Transverse colon (tissue), 4 donors: ENCODE measurements around the gene C5orf46. TPM values are rescaled to one million over a fixed set of nuclear protein-coding genes. Genes with fewer than 3 reads are reported as not detected.

Experiments used
- DNase-seq: peaks from one replicate; pipeline ENCODE4 v3.0.0-alpha.2; 2019
- H3K27ac ChIP-seq, 4 donors: fragments of 200-600 bp; sonication (generic); 2 replicates each; pipeline ENCODE4 v1.5.1; 2016 to 2018; ENCODE audit warnings: inconsistent platforms in 4 of 4
- H3K27me3 ChIP-seq: fragments of 200-600 bp; sonication (generic); 2 replicates; pipeline ENCODE4 v1.5.1; 2017; ENCODE audit warnings: inconsistent platforms
- H3K36me3 ChIP-seq, 4 donors: fragments of 200-600 bp; sonication (generic); 2 replicates each; pipeline ENCODE4 v1.5.1; 2017 to 2019; ENCODE audit warnings: inconsistent platforms in 4 of 4
- H3K4me1 ChIP-seq, 4 donors: fragments of 200-600 bp; sonication (generic); 2 replicates each; pipeline ENCODE4 v1.5.1; 2017 to 2020; ENCODE audit warnings: inconsistent platforms in 4 of 4
- H3K4me3 ChIP-seq, 4 donors: fragments of 200-600 bp; sonication (generic); 1 replicate in 1 of 4; 2 replicates in 3 of 4; pipeline versions ENCODE4 v1.5.1 to v1.6.1; 2017 to 2019; ENCODE audit warnings: inconsistent platforms in 4 of 4
- H3K9me3 ChIP-seq, 2 donors: fragments of 200-600 bp; sonication (generic); 2 replicates each; pipeline ENCODE4 v1.5.1; 2017 to 2019; ENCODE audit warnings: inconsistent platforms in 2 of 2
- EP300 ChIP-seq: sonication (generic); formaldehyde crosslinking; IDR thresholded peaks from one replicate; pipeline ENCODE4 v1.6.1; 2017; ENCODE audit warnings: antibody characterized with exemption, low read depth
- POLR2A ChIP-seq: fragments of 450-650 bp; IDR thresholded peaks from one replicate; pipeline ENCODE4 v1.6.1; 2016; ENCODE audit warnings: antibody characterized with exemption, mild to moderate bottlenecking, moderate library complexity
- POLR2AphosphoS5 ChIP-seq, 3 donors: sonication (generic); formaldehyde crosslinking; IDR thresholded peaks; one replicate each; pipeline ENCODE4 v1.6.1; 2016; ENCODE audit warnings: antibody characterized with exemption in 3 of 3
- WGBS, 2 donors: methylation state at CpG; one replicate each; pipeline ENCODE4 v1.1.5; 2018; ENCODE audit warnings: low coverage in 1 of 2; 5-methylcytosine and 5-hydroxymethylcytosine counted together
- in situ Hi-C, 4 donors: fragments of 200-750 bp; cut with MboI; loops; one replicate each; pipeline versions ENCODE4 v1.15.0 to v1.15.1; 2017; ENCODE audit warnings: low sequenced_read_pairs in 3 of 4, low pct_ligation_motif_present in 1 of 4, low pct_unique_long_range_greater_than_20kb in 1 of 4
- intact Hi-C: fragments of 100-400 bp; cut with DNase I; formaldehyde crosslinking; loops from one replicate; pipeline ENCODE4 v1.15.1; 2023; ENCODE audit warnings: low total_unique reads
- total RNA-seq, 4 donors: library from RNA; depleted of rRNA; stranded (reverse); fragments of >200 nt; gene quantifications; one replicate each; pipeline ENCODE4 v1.1.0, GENCODE V29; 2016
- TF ChIP-seq, protein P1 (sequence below), 5 experiments: fragments of 200-600 bp in 3 of 5; fragments of 450-650 bp in 2 of 5; sonication (generic) in 3 of 5; IDR thresholded peaks; 1 replicate in 2 of 5; 2 replicates in 3 of 5; pipeline ENCODE4 v1.5.1; 2016 to 2017; ENCODE audit warnings: antibody characterized with exemption in 5 of 5, inconsistent platforms in 3 of 5, mild to moderate bottlenecking in 2 of 5, moderate library complexity in 1 of 5

The C5orf46 gene
- total RNA-seq, 4 donors from 2014 or later = not detected

DNA sequence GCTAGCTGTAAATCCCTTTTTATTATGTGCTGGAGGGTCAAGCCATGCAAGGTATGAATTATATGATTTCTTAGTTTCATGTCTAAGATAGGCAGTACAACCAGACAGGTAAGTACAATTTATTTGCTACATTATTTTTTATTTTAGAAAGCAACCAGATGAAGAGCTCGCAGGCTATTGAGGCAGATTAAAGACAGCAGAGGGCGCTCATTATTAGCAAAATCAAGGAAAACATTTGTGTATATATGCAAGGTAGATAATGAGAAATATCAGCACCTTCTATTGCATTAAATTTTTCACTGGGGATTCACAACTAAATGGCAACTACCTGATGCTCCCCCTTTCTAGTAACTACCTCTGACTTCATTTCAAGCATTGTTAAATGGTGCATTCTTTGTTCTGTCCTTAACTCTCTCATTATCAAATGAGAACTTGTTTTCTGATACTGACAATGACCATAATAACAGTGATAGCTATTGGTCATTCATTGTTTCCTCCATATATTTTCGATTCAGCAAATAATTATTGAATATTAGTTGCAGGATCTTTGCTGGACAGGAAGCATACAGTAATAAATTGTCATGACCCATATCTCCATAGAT lies 19.2 kb downstream of the C5orf46 start:
- intact Hi-C loops = no loop called here

DNA sequence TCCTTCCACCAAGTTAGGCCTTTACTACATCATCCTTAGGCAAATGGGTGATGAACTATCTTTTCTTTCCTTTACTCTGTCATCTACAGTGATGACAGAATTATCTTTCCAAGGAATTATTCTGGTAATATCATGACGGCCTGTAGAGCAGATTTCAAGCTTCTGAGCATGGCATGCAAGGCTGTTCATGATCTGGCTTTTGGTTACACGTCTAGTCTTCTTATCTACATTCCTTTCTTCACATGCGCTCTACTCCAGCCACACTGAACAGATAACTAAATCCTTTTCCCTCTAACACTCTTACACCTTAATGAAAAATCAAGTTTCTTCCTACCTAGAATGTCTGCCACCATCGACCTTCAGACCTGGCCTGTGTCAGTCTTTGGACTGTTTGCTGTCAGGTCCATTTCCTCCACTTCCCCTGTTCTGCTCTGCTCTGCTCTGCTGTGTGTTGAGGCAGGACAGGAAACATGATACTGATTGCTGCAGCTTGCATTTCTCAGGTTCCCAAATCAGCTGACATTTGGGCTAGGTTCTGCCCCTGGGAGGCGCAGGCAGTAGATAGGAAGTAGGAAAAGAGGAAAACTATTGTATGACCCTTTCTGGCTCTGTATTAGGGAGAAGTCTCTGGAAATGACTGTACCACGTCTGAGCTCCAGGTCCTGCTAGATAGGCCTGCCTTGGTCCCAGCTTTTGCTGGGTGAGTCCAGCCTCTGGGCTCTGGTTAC lies 23.6 kb downstream of the C5orf46 start:
- TF ChIP-seq, protein P1, sequence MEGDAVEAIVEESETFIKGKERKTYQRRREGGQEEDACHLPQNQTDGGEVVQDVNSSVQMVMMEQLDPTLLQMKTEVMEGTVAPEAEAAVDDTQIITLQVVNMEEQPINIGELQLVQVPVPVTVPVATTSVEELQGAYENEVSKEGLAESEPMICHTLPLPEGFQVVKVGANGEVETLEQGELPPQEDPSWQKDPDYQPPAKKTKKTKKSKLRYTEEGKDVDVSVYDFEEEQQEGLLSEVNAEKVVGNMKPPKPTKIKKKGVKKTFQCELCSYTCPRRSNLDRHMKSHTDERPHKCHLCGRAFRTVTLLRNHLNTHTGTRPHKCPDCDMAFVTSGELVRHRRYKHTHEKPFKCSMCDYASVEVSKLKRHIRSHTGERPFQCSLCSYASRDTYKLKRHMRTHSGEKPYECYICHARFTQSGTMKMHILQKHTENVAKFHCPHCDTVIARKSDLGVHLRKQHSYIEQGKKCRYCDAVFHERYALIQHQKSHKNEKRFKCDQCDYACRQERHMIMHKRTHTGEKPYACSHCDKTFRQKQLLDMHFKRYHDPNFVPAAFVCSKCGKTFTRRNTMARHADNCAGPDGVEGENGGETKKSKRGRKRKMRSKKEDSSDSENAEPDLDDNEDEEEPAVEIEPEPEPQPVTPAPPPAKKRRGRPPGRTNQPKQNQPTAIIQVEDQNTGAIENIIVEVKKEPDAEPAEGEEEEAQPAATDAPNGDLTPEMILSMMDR (IDR thresholded peaks at IDR 0.05) = no peak
- TF ChIP-seq POLR2AphosphoS5 (IDR thresholded peaks at IDR 0.05) (no peak), POLR2A (no peak), EP300 (no peak)
- intact Hi-C loops (no loop called here), in situ Hi-C loops (loop anchor here in 1 of 4 donors (10.0 kb wide), 1 partner anchor 52 kb away; no protein-coding TSS in a partner anchor)
- Histone ChIP-seq H3K4me3 (no peak overlapping the region), H3K4me1 (no peaks in the 10 kb centered on the region), H3K36me3 (no peaks in the 10 kb centered on the region), H3K9me3 (no peaks in the 10 kb centered on the region), H3K27ac (no peak overlapping the region), H3K27me3 (no peaks in the 10 kb centered on the region)
- WGBS, 2 donors = 75 to 76% methylated on average over 5 to 6 of the region's 6 CpGs
- DNase-seq = no peak

More for the DNA sequence above, 19.2 kb downstream of the C5orf46 start:
- H3K27ac ChIP-seq = no peak overlapping the region
- no peak overlapping the region for H3K4me3 ChIP-seq
- in situ Hi-C loops = loop anchor here in 1 of 4 donors (10.0 kb wide), 1 partner anchor 48 kb away; no protein-coding TSS in a partner anchor
- peaks cover 0 to under 1% (median 0%) of the 10 kb centered on the region in 4 donors for H3K4me1 ChIP-seq
- WGBS, 2 donors = 3 to 7% methylated on average over 3 of the region's 3 CpGs
- H3K9me3 ChIP-seq = no peaks in the 10 kb centered on the region
- H3K27me3 ChIP-seq = no peaks in the 10 kb centered on the region
- no peaks in the 10 kb centered on the region for H3K36me3 ChIP-seq
- DNase-seq = no peak
- TF ChIP-seq POLR2A = no peak
- TF ChIP-seq, protein P1 (IDR thresholded peaks at IDR 0.05) = peak; percentile 43 to 50 (median 48)

DNA sequence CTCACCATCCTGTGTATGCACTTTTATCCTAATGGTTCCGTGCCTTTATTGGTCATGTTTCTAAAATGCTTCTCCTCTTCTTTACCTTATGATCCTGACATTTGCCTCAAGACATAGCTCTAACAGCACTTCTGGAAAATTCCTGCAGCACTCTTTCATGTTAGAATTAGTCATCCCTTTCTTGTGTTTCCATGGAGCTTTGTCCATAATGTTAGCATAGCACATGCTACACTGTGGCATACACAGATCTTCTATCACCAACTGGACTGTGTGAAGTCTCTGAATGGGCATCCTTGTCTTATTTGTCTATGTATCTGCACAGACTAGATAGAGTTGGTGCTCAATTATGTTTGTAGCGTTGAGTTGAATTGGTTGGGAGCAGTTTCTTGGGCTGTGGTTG lies 25.9 kb downstream of the C5orf46 start:
- H3K9me3 ChIP-seq = no peaks in the 10 kb centered on the region
- H3K36me3 ChIP-seq = no peaks in the 10 kb centered on the region
- no peak for DNase-seq
- intact Hi-C loops = no loop called here
- H3K27ac ChIP-seq = no peak overlapping the region
- WGBS, 2 donors = 85 to 87% methylated on average over 2 of the region's 2 CpGs
- TF ChIP-seq, protein P1 (IDR thresholded peaks at IDR 0.05) = no peak
- TF ChIP-seq POLR2A = no peak
- TF ChIP-seq EP300 = no peak
- TF ChIP-seq POLR2AphosphoS5 (IDR thresholded peaks at IDR 0.05) = no peak
- H3K4me3 ChIP-seq = no peak overlapping the region
- no peaks in the 10 kb centered on the region for H3K27me3 ChIP-seq
- no peaks in the 10 kb centered on the region for H3K4me1 ChIP-seq
- in situ Hi-C loops = loop anchor here in 1 of 4 donors (10.0 kb wide), 1 partner anchor 54 kb away; no protein-coding TSS in a partner anchor

DNA sequence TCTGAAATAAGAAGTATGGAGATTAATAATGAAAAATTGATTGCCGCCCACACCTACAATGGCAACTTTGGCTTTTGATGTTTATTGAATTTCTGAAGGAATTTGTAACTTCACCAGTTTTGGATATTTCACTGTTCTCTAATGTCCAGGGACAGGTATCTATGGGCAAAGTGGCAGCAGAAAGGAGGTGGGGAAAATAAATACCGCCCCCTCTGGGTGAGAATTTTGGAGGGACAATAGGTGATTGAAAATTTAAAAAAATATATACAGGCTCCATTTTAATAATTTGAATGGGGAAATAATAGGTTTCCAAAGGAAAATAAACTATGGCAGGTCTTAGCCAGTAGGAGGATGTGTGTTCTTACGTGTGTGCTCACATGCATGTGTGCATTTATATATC lies 26.6 kb downstream of the C5orf46 start:
- H3K4me3 ChIP-seq = no peak overlapping the region
- no peaks in the 10 kb centered on the region for H3K27me3 ChIP-seq
- no peaks in the 10 kb centered on the region for H3K4me1 ChIP-seq
- intact Hi-C loops (no loop called here), in situ Hi-C loops (loop anchor here in 1 of 4 donors (10.0 kb wide), 1 partner anchor 55 kb away; no protein-coding TSS in a partner anchor)
- no peaks in the 10 kb centered on the region for H3K36me3 ChIP-seq
- H3K27ac ChIP-seq = no peak overlapping the region
- no peaks in the 10 kb centered on the region for H3K9me3 ChIP-seq
- WGBS, 2 donors = 88 to 94% methylated on average over 3 of the region's 3 CpGs
- no peak for TF ChIP-seq POLR2AphosphoS5 (IDR thresholded peaks at IDR 0.05)
- no peak for TF ChIP-seq EP300
- DNase-seq = no peak
